CD14-positive monocyte (primary cell): ENCODE results near the gene KHNYN. TPM values are rescaled to one million over a fixed set of nuclear protein-coding genes. Genes with fewer than 3 reads are reported as not detected.
"Not testable (repeated sequence)": the region's sequence is repeated elsewhere in the genome, so short reads cannot be mapped to it uniquely, and the experiment has no call there.

Experiments used
- DNase-seq, 3 donors: peaks; one replicate each; pipeline ENCODE4 v3.0.0-alpha.2; 2011 to 2022
- H2AFZ ChIP-seq: 2 replicates; pipeline ENCODE4 v1.6.0; 2012; ENCODE audit warnings: mild to moderate bottlenecking, low read depth, low read length, inconsistent platforms; ENCODE audit not compliant: insufficient read depth, poor library complexity, severe bottlenecking
- H3K27ac ChIP-seq, 2 donors: 1 replicate in 1 of 2; 2 replicates in 1 of 2; pipeline ENCODE4 v1.5.1; 2012 to 2013; ENCODE audit warnings: low read length in 2 of 2, control low read depth in 1 of 2, inconsistent platforms in 1 of 2, low read depth in 1 of 2, mild to moderate bottlenecking in 1 of 2
- H3K27me3 ChIP-seq, 2 donors: one replicate each; pipeline versions ENCODE4 v1.6.0 to v1.6.1; 2011 to 2013; ENCODE audit warnings: low read length in 2 of 2; ENCODE audit not compliant: control insufficient read depth in 2 of 2, insufficient read depth in 2 of 2
- H3K36me3 ChIP-seq, 2 donors: replicated peaks in 1 of 2; 1 replicate in 1 of 2; 2 replicates in 1 of 2; pipeline versions ENCODE4 v1.5.1 to v1.6.1; 2012 to 2013; ENCODE audit warnings: low read length in 2 of 2, control low read depth in 1 of 2, inconsistent platforms in 1 of 2, mild to moderate bottlenecking in 1 of 2; ENCODE audit not compliant: insufficient read depth in 2 of 2, control insufficient read depth in 1 of 2
- H3K4me1 ChIP-seq, 2 donors: 1 replicate in 1 of 2; 2 replicates in 1 of 2; pipeline versions ENCODE4 v1.5.1 to v1.6.1; 2012 to 2013; ENCODE audit warnings: low read length in 2 of 2, control low read depth in 1 of 2, inconsistent platforms in 1 of 2, mild to moderate bottlenecking in 1 of 2, moderate library complexity in 1 of 2; ENCODE audit not compliant: insufficient read depth in 2 of 2, control insufficient read depth in 1 of 2
- H3K4me2 ChIP-seq: replicated peaks from 2 replicates; pipeline ENCODE3; 2012; ENCODE audit warnings: low read length, moderate library complexity, mild to moderate bottlenecking; ENCODE audit not compliant: poor library complexity, severe bottlenecking; ENCODE audit errors: extremely low read depth
- H3K4me3 ChIP-seq, 3 experiments: fragments of 200-600 bp in 1 of 3; sonication (generic) in 1 of 3; replicated peaks in 1 of 3; 1 replicate in 2 of 3; 2 replicates in 1 of 3; pipeline ENCODE4 v1.5.1; 2011 to 2013; ENCODE audit warnings: low read length in 3 of 3, mild to moderate bottlenecking in 3 of 3, control low read depth in 2 of 3, low read depth in 2 of 3, inconsistent platforms in 1 of 3, moderate library complexity in 1 of 3
- H3K79me2 ChIP-seq: 2 replicates; pipeline ENCODE4 v1.6.0; 2012; ENCODE audit warnings: mild to moderate bottlenecking, control low read depth, inconsistent platforms, low read length, moderate library complexity; ENCODE audit not compliant: insufficient read depth
- H3K9ac ChIP-seq: 2 replicates; pipeline ENCODE4 v1.6.0; 2017; ENCODE audit warnings: low read length, mild to moderate bottlenecking; ENCODE audit not compliant: insufficient read depth, poor library complexity, severe bottlenecking
- H3K9me3 ChIP-seq, 2 donors: replicated peaks in 1 of 2; 1 replicate in 1 of 2; 2 replicates in 1 of 2; pipeline versions ENCODE4 v1.5.1 to v1.6.1; 2012 to 2013; ENCODE audit warnings: low read length in 2 of 2, control low read depth in 1 of 2; ENCODE audit not compliant: control insufficient read depth in 1 of 2, insufficient read depth in 1 of 2
- H4K20me1 ChIP-seq: 2 replicates; pipeline ENCODE4 v1.6.0; 2012; ENCODE audit warnings: mild to moderate bottlenecking, low read length, control low read depth, moderate library complexity; ENCODE audit not compliant: insufficient read depth
- H3K27ac Mint-ChIP-seq, 7 donors: one replicate each; pipeline ENCODE4 v1.8.0; 2020; ENCODE audit warnings: mild to moderate bottlenecking in 7 of 7, mixed read lengths in 7 of 7, moderate library complexity in 6 of 7, inconsistent platforms in 2 of 7
- H3K27me3 Mint-ChIP-seq, 3 donors: one replicate each; pipeline ENCODE4 v1.8.0; 2021 to 2022; ENCODE audit warnings: low read depth in 3 of 3, mild to moderate bottlenecking in 3 of 3, mixed read lengths in 3 of 3, moderate library complexity in 3 of 3, inconsistent platforms in 1 of 3
- H3K36me3 Mint-ChIP-seq, 2 donors: one replicate each; pipeline ENCODE4 v1.8.0; 2020; ENCODE audit warnings: mixed read lengths in 2 of 2, inconsistent platforms in 1 of 2, mild to moderate bottlenecking in 1 of 2
- H3K4me1 Mint-ChIP-seq: one replicate; pipeline ENCODE4 v1.8.0; 2020; ENCODE audit warnings: mild to moderate bottlenecking, mixed read lengths
- H3K4me3 Mint-ChIP-seq, 2 donors: one replicate each; pipeline ENCODE4 v1.8.0; 2020; ENCODE audit warnings: mild to moderate bottlenecking in 2 of 2, mixed read lengths in 2 of 2, moderate library complexity in 1 of 2
- H3K9me3 Mint-ChIP-seq, 7 donors: one replicate each; pipeline ENCODE4 v1.8.0; 2020 to 2022; ENCODE audit warnings: mixed read lengths in 7 of 7, mild to moderate bottlenecking in 6 of 7, moderate library complexity in 6 of 7, inconsistent platforms in 2 of 7
- CTCF ChIP-seq: fragments of 200-600 bp; IDR thresholded peaks from one replicate; pipeline ENCODE4 v1.8.0; 2022; ENCODE audit warnings: antibody characterized with exemption, mild to moderate bottlenecking
- WGBS: methylation state at CpG from one replicate; pipeline ENCODE4 v1.1.5; 2013; ENCODE audit warnings: missing lambda C conversion rate; ENCODE audit not compliant: insufficient coverage; 5-methylcytosine and 5-hydroxymethylcytosine counted together
- intact Hi-C, 2 donors: fragments of 100-400 bp; cut with micrococcal nuclease; formaldehyde crosslinking; loops; one replicate each; pipeline versions ENCODE4 v1.15.0 to v1.15.1; 2023
- polyA plus RNA-seq, 3 donors: library from polyadenylated mRNA; depleted of rRNA in 1 of 3; unstranded in 2 of 3; stranded (reverse) in 1 of 3; fragments of 300-500 nt in 2 of 3; fragments of >200 nt in 1 of 3; fragmentation: Illumina TruSeq in 2 of 3; gene quantifications; 1 replicate in 2 of 3; 2 replicates in 1 of 3; pipeline ENCODE4 v1.2.3, GENCODE V29; 2012 to 2021

The KHNYN gene
- polyA plus RNA-seq, 3 donors, result 12.4 to 39.8 (median 16.0) TPM

GRCh38 chr14:24481622-24482324 is 52.0 kb downstream of the KHNYN start:
- Histone ChIP-seq H3K27ac (no peak overlapping the region), H3K9me3 (peaks cover 0 to 2% of the 10 kb centered on the region in 2 donors), H4K20me1 (no peaks in the 10 kb centered on the region), H3K4me1 (peaks cover 9 to 30% of the 10 kb centered on the region in 2 donors), H3K4me3 (peak overlapping the region in 1 of 3 experiments; percentile 54), H3K36me3 (no peaks in the 10 kb centered on the region), H3K27me3 (no peaks in the 10 kb centered on the region), H3K79me2 (no peaks in the 10 kb centered on the region), H2AFZ (peak overlapping the region; percentile 68), H3K9ac (peak overlapping the region; percentile 29), H3K4me2 (peak overlapping the region; percentile 73)
- Mint-ChIP-seq H3K27ac (peak overlapping the region in 2 of 7 donors; percentile 7 to 42), H3K9me3 (peaks cover 0 to 5% (median 3%) of the 10 kb centered on the region in 7 donors), H3K4me3 (peak overlapping the region; percentile 76 to 95), H3K27me3 (peaks cover 0 to 2% (median 1%) of the 10 kb centered on the region in 3 donors), H3K36me3 (no peaks in the 10 kb centered on the region), H3K4me1 (peaks cover 27% of the 10 kb centered on the region)
- DNase-seq, result peak; percentile 15 to 25 (median 23)
- intact Hi-C loops, result no loop called here
- peak; percentile 85 for TF ChIP-seq CTCF
- WGBS, result 50% methylated on average over 17 of the region's 23 CpGs

GRCh38 chr14:24482699-24483303 is 53.0 kb downstream of the KHNYN start:
- not testable (repeated sequence) for H3K27ac Mint-ChIP-seq, H3K4me2 ChIP-seq

More at GRCh38 chr14:24482699-24483303, 53.0 kb downstream of the KHNYN start:
- H3K9me3 ChIP-seq, H4K20me1 ChIP-seq, H3K4me3 Mint-ChIP-seq, H3K4me3 ChIP-seq, H3K36me3 Mint-ChIP-seq, H3K27me3 ChIP-seq, H2AFZ ChIP-seq, H3K9me3 Mint-ChIP-seq, H3K27ac ChIP-seq, H3K79me2 ChIP-seq, DNase-seq, H3K9ac ChIP-seq, H3K36me3 ChIP-seq, intact Hi-C loops, H3K27me3 Mint-ChIP-seq: not testable (repeated sequence)
- WGBS, result no CpG with 5 or more reads among the region's 2 CpGs
- H3K4me1 ChIP-seq, result peaks cover 9 to 30% of the 10 kb centered on the region in 2 donors
- H3K4me1 Mint-ChIP-seq, result peaks cover 27% of the 10 kb centered on the region
